T-cell (primary cell): ENCODE measurements around the gene EXOC3L4. TPM values are rescaled to one million over a fixed set of nuclear protein-coding genes. Genes with fewer than 3 reads are reported as not detected.

Experiments
- ATAC-seq, 4 experiments: fragments of 200-7000 bp in 3 of 4; fragments of 150-1000 bp in 1 of 4; cut with Tn5 transposase; replicated peaks in 1 of 4; 1 replicate in 3 of 4; 2 replicates in 1 of 4; pipeline ENCODE4 v1.10.0; 2021; ENCODE audit warnings: moderate library complexity in 3 of 4, mild to moderate bottlenecking in 2 of 4, moderate number of reproducible peaks in 1 of 4
- CTCF ChIA-PET, 2 donors: fragments of 300-600 bp; sonication (Branson Sonifier 250); formaldehyde crosslinking; loops; one replicate each; lab custom pipeline; 2022; ENCODE audit warnings: antibody characterized with exemption in 2 of 2; lab: Charles Lee
- POLR2A ChIA-PET, 2 donors: fragments of 300-600 bp; sonication (Branson Sonifier 250); formaldehyde crosslinking; loops; one replicate each; lab custom pipeline; 2022; ENCODE audit warnings: antibody characterized with exemption in 2 of 2; lab: Charles Lee
- DNase-seq, 35 experiments: peaks; one replicate each; pipeline versions ENCODE4 v3.0.0 to v3.0.0-alpha.2; 2013 to 2023
- H3K27ac ChIP-seq: one replicate; pipeline ENCODE4 v1.5.1; 2013; ENCODE audit warnings: low read length
- H3K27me3 ChIP-seq, 2 experiments: replicated peaks in 1 of 2; 1 replicate in 1 of 2; 2 replicates in 1 of 2; pipeline versions ENCODE4 v1.6.1 to v1.7.0; 2013; ENCODE audit warnings: low read length in 1 of 2, mixed read lengths in 1 of 2; ENCODE audit not compliant: control insufficient read depth in 2 of 2, insufficient read depth in 2 of 2; ENCODE audit errors: extremely low read depth in 1 of 2
- H3K36me3 ChIP-seq, 2 donors: 1 replicate in 1 of 2; 2 replicates in 1 of 2; pipeline versions ENCODE4 v1.6.1 to v1.7.0; 2013; ENCODE audit warnings: low read length in 1 of 2; ENCODE audit not compliant: control insufficient read depth in 2 of 2, insufficient read depth in 1 of 2; ENCODE audit errors: extremely low read depth in 1 of 2
- H3K4me1 ChIP-seq, 2 experiments: 1 replicate in 1 of 2; 2 replicates in 1 of 2; pipeline versions ENCODE4 v1.6.1 to v1.7.0; 2013; ENCODE audit warnings: low read length in 2 of 2, mixed read lengths in 1 of 2; ENCODE audit not compliant: insufficient read depth in 2 of 2, control insufficient read depth in 1 of 2; ENCODE audit errors: extremely low read depth in 1 of 2
- H3K4me3 ChIP-seq, 2 donors: 1 replicate in 1 of 2; 2 replicates in 1 of 2; pipeline versions ENCODE4 v1.5.1 to v1.7.0; 2013; ENCODE audit warnings: mild to moderate bottlenecking in 2 of 2, low read length in 1 of 2, moderate library complexity in 1 of 2; ENCODE audit not compliant: control insufficient read depth in 1 of 2; ENCODE audit errors: extremely low read depth in 1 of 2
- H3K9me3 ChIP-seq: 2 replicates; pipeline ENCODE4 v1.7.0; 2013
- H3K27ac Mint-ChIP-seq, 2 donors: one replicate each; pipeline ENCODE4 v1.8.0; 2020 to 2021; ENCODE audit warnings: mild to moderate bottlenecking in 2 of 2, mixed read lengths in 2 of 2
- H3K27me3 Mint-ChIP-seq, 2 donors: one replicate each; pipeline ENCODE4 v1.8.0; 2021 to 2022; ENCODE audit warnings: mixed read lengths in 2 of 2
- H3K36me3 Mint-ChIP-seq: one replicate; pipeline ENCODE4 v1.8.0; 2021; ENCODE audit warnings: mixed read lengths
- H3K4me1 Mint-ChIP-seq, 3 donors: one replicate each; pipeline ENCODE4 v1.8.0; 2020 to 2022; ENCODE audit warnings: mixed read lengths in 3 of 3, mild to moderate bottlenecking in 1 of 3
- H3K4me3 Mint-ChIP-seq, 3 donors: one replicate each; pipeline ENCODE4 v1.8.0; 2020 to 2022; ENCODE audit warnings: mild to moderate bottlenecking in 3 of 3, mixed read lengths in 3 of 3, moderate library complexity in 3 of 3
- H3K9me3 Mint-ChIP-seq, 3 donors: one replicate each; pipeline ENCODE4 v1.8.0; 2020 to 2022; ENCODE audit warnings: mixed read lengths in 3 of 3
- WGBS: methylation state at CpG from one replicate; pipeline ENCODE4 v1.1.5; 2013; ENCODE audit warnings: missing lambda C conversion rate; ENCODE audit not compliant: insufficient coverage; 5-methylcytosine and 5-hydroxymethylcytosine counted together
- total RNA-seq, 35 experiments: library from RNA in 6 of 35; stranded (reverse) in 6 of 35; fragments of 120-200 nt in 1 of 35; gene quantifications; one replicate each; pipeline versions ENCODE4 v1.2.1 to v1.2.4 and lab custom pipeline; 2013 to 2026

Gene EXOC3L4
- total RNA-seq, 5 donors from 2014 or later (not counting 1 experiment from before 2014, with no cell fraction given): 0.25 TPM; not detected in 4

GRCh38 chr14:103121846-103122584, 27.5 kb downstream of the EXOC3L4 start:
- ChIA-PET CTCF (no interaction called here), POLR2A (no interaction called here)
- H3K4me3 ChIP-seq: no peak overlapping the region
- peaks cover 0 to 57% of the 10 kb centered on the region in 2 experiments for H3K27me3 ChIP-seq
- Mint-ChIP-seq H3K27me3 (peaks cover 21 to 28% of the 10 kb centered on the region in 2 donors), H3K4me1 (peaks cover 4 to 9% (median 6%) of the 10 kb centered on the region in 3 donors), H3K9me3 (no peaks in the 10 kb centered on the region), H3K27ac (no peak overlapping the region), H3K36me3 (no peaks in the 10 kb centered on the region), H3K4me3 (peak overlapping the region in 2 of 3 donors; percentile 9 to 35)
- no peak for ATAC-seq
- no peak overlapping the region for H3K27ac ChIP-seq
- peak in 3 of 35 experiments; percentile 20 to 38 (median 20) for DNase-seq
- H3K9me3 ChIP-seq: no peaks in the 10 kb centered on the region
- 17% methylated on average over 12 of the region's 23 CpGs for WGBS
- peaks cover 0 to 20% of the 10 kb centered on the region in 2 experiments for H3K4me1 ChIP-seq
- H3K36me3 ChIP-seq: no peaks in the 10 kb centered on the region

GRCh38 chr14:103122585-103122946, 28.0 kb downstream of the EXOC3L4 start:
- Histone ChIP-seq H3K27ac (no peak overlapping the region), H3K4me3 (peak overlapping the region in 1 of 2 donors; percentile 2), H3K36me3 (no peaks in the 10 kb centered on the region), H3K27me3 (peaks cover 0 to 58% of the 10 kb centered on the region in 2 experiments), H3K9me3 (no peaks in the 10 kb centered on the region), H3K4me1 (peaks cover 0 to 20% of the 10 kb centered on the region in 2 experiments)
- Mint-ChIP-seq H3K4me3 (peak overlapping the region in 1 of 3 donors; percentile 35), H3K36me3 (no peaks in the 10 kb centered on the region), H3K27me3 (peaks cover 21 to 28% of the 10 kb centered on the region in 2 donors), H3K9me3 (no peaks in the 10 kb centered on the region), H3K27ac (no peak overlapping the region), H3K4me1 (peaks cover 4 to 9% (median 6%) of the 10 kb centered on the region in 3 donors)
- WGBS: 19% methylated on average over 12 of the region's 15 CpGs
- no peak for ATAC-seq
- ChIA-PET POLR2A (no interaction called here), CTCF (no interaction called here)
- DNase-seq: no peak

- ChIA-PET CTCF (no interaction called here), POLR2A (no interaction called here)
- no peak within 1 kb of the TSS for H3K27ac ChIP-seq
- WGBS: 4% methylated on average over 70 of the region's 74 CpGs
- no peaks in the 10 kb centered on the region for H3K36me3 ChIP-seq
- Mint-ChIP-seq H3K27me3 (peaks cover 21 to 28% of the 10 kb centered on the region in 2 donors), H3K36me3 (no peaks in the 10 kb centered on the region), H3K4me1 (peaks cover 4 to 9% (median 6%) of the 10 kb centered on the region in 3 donors), H3K4me3 (peak within 1 kb of the TSS in 1 of 3 donors; percentile 51), H3K9me3 (no peaks in the 10 kb centered on the region), H3K27ac (no peak within 1 kb of the TSS)
- peaks cover 0 to 60% of the 10 kb centered on the region in 2 experiments for H3K27me3 ChIP-seq
- peak within 1 kb of the TSS in 1 of 2 donors; percentile 2 for H3K4me3 ChIP-seq
- DNase-seq: peak in 2 of 35 experiments; percentile 5 to 32
- peaks cover 0 to 20% of the 10 kb centered on the region in 2 experiments for H3K4me1 ChIP-seq
- peak in 1 of 4 experiments; percentile 26 for ATAC-seq
- H3K9me3 ChIP-seq: no peaks in the 10 kb centered on the region
These were observed 28.6 kb downstream of the EXOC3L4 start, which contains the start of gene TNFAIP2 for GRCh38 chr14:103122947-103123633. TNFAIP2 (plus strand) TSS chr14:103123461; CDS start chr14:103126458, 2,997 bp downstream.

GRCh38 chr14:103123634-103124500, 29.3 kb downstream of the EXOC3L4 start:
- peak overlapping the region in 1 of 3 donors; percentile 51 for H3K4me3 Mint-ChIP-seq
- H3K36me3 Mint-ChIP-seq: no peaks in the 10 kb centered on the region
- ChIA-PET POLR2A (no interaction called here), CTCF (no interaction called here)
- Histone ChIP-seq H3K27ac (no peak overlapping the region), H3K36me3 (no peaks in the 10 kb centered on the region), H3K9me3 (no peaks in the 10 kb centered on the region), H3K4me1 (peaks cover 0 to 20% of the 10 kb centered on the region in 2 experiments), H3K27me3 (peaks cover 0 to 55% of the 10 kb centered on the region in 2 experiments), H3K4me3 (no peak overlapping the region)
- 14% methylated on average over 38 of the region's 48 CpGs for WGBS
- H3K4me1 Mint-ChIP-seq: peaks cover 4 to 9% (median 6%) of the 10 kb centered on the region in 3 donors
- H3K9me3 Mint-ChIP-seq: no peaks in the 10 kb centered on the region
- ATAC-seq (peak in 1 of 4 experiments; percentile 14), DNase-seq (no peak)
- H3K27ac Mint-ChIP-seq: no peak overlapping the region
- H3K27me3 Mint-ChIP-seq: peaks cover 21 to 32% of the 10 kb centered on the region in 2 donors

- Mint-ChIP-seq H3K27me3 (peaks cover 21 to 30% of the 10 kb centered on the region in 2 donors), H3K36me3 (no peaks in the 10 kb centered on the region), H3K27ac (no peak overlapping the region), H3K4me3 (no peak overlapping the region), H3K9me3 (no peaks in the 10 kb centered on the region), H3K4me1 (peaks cover 4 to 9% (median 6%) of the 10 kb centered on the region in 3 donors)
- ATAC-seq (no peak), DNase-seq (no peak)
- Histone ChIP-seq H3K9me3 (no peaks in the 10 kb centered on the region), H3K27me3 (peaks cover 0 to 51% of the 10 kb centered on the region in 2 experiments), H3K4me3 (no peak overlapping the region), H3K36me3 (no peaks in the 10 kb centered on the region), H3K27ac (no peak overlapping the region), H3K4me1 (peaks cover 0 to 20% of the 10 kb centered on the region in 2 experiments)
- 91% methylated on average over 4 of the region's 5 CpGs for WGBS
- ChIA-PET CTCF (no interaction called here), POLR2A (no interaction called here)
These were observed 30.0 kb downstream of the EXOC3L4 start for GRCh38 chr14:103124501-103125001.
